Suppressor macrophage (primary cell): ENCODE measurements around the gene PLXNA3.
A peak's percentile ranks its signal among the peaks of the same experiment; 100 is the strongest.

Experiments
- DNase-seq, 4 experiments: peaks; one replicate each; pipeline ENCODE4 v3.0.0-alpha.2; 2020 to 2022
- total RNA-seq, 17 experiments: gene quantifications; one replicate each; lab custom pipeline; 2026; ENCODE audit warnings: mixed read lengths in 6 of 17, inconsistent platforms in 3 of 17; lab: John Stamatoyannopoulos, UW

The PLXNA3 gene
- total RNA-seq = 19.5 to 117 (median 40.2) reads per million in 17 experiments

- DNase-seq = peak; percentile 56 to 83 (median 68)
Measured at GRCh38 chrX:154458116-154458953, at the start of gene PLXNA3. Gene PLXNA3 (plus strand): TSS chrX:154458281. CDS start chrX:154460184, 1,903 bp downstream.

- no peak for DNase-seq
Measured at GRCh38 chrX:154408659-154409221, 49.3 kb upstream of the PLXNA3 start.

- DNase-seq = peak; percentile 84 to 94 (median 92)
Measured at GRCh38 chrX:154409222-154409871, 48.7 kb upstream of the PLXNA3 start, which contains the start of gene DNASE1L1. Gene DNASE1L1 (minus strand): TSS chrX:154409254. CDS start chrX:154405568, 3,686 bp downstream.

GRCh38 chrX:154411981-154412340 is 46.1 kb upstream of the PLXNA3 start:
- peak in 3 of 4 experiments; percentile 46 to 71 (median 61) for DNase-seq

DNA sequence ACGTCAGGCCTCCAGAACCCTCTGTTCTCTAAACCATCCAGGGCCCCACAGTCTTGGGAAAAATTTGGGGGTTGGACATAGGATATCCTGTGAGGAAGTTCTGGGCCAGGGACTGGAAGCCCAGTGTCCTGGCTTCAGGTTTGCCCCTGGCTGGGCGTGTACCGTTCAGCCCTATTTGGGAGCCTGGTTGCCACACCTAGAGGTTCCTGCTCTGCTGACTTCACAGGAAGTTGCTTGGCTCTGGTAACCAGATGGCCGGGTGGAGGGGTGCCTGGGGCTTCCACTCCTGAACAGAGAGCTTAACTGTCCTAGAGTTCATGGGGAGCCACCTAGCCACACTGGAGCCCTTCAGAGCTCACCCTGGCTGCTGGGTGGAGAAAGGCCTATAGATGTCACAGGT is 45.6 kb upstream of the PLXNA3 start:
- peak in 3 of 4 experiments; percentile 46 to 57 (median 48) for DNase-seq

GRCh38 chrX:154413142-154413541 is 44.9 kb upstream of the PLXNA3 start:
- DNase-seq = no peak

- DNase-seq = no peak
Measured at GRCh38 chrX:154417157-154417556, 40.9 kb upstream of the PLXNA3 start.

- no peak for DNase-seq
Measured at GRCh38 chrX:154419189-154419588, 38.9 kb upstream of the PLXNA3 start.

DNA sequence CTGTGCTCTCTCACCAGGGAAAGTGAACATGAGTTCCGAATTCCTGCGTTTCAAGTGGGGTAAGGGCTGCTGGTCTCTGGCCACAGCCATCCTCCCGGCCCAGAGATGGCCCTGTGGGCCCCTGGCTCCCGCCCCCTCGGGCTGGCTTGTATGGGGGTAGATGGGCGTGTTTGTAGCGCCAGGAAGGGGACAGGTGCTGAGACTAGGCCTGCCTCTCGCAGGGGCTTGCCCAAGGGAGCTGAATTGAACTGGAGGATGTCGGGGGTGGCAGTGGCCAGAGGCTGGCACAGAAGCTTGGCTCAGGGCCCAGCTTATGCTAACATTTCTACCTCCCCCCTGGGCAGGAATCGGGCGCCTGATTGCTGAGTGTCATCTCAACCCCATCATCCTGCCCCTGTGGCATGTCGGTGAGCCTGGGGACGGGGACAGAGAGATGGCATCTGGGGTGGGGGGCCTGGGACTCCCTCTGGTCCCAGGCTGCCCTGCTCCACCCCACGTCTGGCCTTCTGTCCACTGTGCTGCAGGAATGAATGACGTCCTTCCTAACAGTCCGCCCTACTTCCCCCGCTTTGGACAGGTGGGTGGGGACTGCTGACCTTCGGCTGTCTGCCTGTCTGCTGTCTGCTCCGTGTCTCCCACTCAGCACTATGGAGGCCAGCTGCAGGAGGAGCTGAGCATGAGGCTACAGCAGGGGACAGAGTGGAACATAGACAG is 38.2 kb upstream of the PLXNA3 start:
- DNase-seq = no peak

- no peak for DNase-seq
Measured at GRCh38 chrX:154420402-154420756, 37.7 kb upstream of the PLXNA3 start.

DNA sequence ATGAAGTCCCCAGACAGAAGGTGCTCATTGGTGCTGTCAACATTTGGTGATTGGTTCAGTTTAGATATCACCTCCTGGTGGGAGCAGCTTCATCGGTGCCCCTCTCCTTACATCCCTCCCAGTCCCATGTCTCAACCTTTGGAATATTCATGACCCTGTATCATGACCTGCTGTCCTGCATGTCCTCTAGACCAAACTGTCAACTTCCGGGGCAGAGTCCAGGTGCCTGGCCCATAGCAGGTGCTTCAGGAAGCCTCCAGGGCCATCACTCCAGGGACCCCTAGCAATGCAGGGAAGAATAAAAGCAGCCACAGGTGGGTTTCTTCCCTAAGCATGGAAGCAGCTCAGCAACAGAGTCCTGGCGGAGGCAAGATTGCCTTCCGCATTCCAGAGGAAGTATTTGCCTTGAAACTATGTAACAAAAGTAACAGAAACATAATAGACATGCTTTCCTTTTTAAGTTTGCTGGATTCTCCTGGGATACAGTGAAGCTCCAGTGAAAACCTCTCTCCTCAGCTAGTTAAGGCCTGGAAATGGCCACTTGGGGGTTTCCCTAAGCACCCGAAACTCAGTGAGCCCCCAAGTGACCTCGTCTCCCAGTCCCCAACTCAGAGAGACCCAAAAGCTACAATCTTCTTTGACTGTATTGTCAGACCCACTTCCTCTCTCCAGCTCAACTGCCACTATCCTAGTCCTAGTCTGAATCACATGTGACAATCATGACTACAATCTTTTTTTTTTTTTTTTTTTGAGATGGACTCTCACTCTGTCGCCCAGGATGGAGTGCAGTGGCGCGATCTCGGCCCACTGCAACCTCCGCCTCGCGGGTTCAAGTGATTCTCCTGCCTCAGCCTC is 30.9 kb upstream of the PLXNA3 start:
- peak in 3 of 4 experiments; percentile 31 to 62 (median 59) for DNase-seq

GRCh38 chrX:154428176-154429171 is 29.6 kb upstream of the PLXNA3 start, which contains the start of gene ATP6AP1:
Gene ATP6AP1 (plus strand): TSS chrX:154428677. CDS start chrX:154428693, 16 bp downstream.
- DNase-seq = peak; percentile 93 to 96 (median 95)

DNA sequence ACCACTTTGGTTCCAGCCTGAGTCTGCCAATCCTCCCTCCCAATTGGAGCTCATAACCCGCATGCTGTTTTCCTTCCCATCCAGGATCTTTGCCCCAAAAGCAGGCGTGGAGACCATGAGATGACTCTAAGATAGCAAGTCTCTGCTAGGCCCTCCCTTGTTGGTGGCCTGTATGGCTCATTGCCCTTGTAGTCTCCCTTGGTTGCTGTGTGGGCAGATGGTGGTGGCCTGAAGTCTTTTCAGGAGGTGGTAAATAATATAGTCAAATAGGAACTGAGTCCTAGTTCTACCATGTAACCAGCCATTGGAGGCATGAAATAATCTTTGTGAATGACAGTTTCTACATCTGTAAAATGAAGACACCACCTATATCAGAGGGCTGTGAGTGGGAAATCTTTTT is 28.4 kb upstream of the PLXNA3 start:
- DNase-seq = peak in 3 of 4 experiments; percentile 53 to 54 (median 54)

DNA sequence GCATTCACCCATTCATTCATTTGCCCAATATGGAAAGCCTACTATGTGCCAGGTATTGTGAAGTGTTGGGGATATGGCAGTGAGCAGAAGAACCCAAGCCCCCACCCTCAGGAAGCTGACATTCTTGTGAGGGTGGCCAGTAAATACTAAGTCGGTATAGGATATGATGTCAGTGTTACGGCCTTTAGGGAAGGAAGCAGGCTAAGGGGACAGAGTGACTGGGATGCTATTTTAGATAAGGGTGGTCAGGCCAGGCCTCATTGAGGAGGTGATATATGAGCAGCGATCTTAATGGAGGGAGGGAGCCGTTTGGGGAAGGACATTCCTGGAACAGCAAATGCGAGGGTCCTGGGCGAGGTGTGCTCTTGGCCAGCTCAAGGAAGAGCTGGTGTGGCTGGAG is 27.6 kb upstream of the PLXNA3 start:
- peak; percentile 30 to 60 (median 47) for DNase-seq

GRCh38 chrX:154430916-154431315 is 27.2 kb upstream of the PLXNA3 start:
- peak; percentile 54 to 80 (median 71) for DNase-seq

GRCh38 chrX:154431341-154431740 is 26.7 kb upstream of the PLXNA3 start:
- peak; percentile 74 to 88 (median 86) for DNase-seq

DNA sequence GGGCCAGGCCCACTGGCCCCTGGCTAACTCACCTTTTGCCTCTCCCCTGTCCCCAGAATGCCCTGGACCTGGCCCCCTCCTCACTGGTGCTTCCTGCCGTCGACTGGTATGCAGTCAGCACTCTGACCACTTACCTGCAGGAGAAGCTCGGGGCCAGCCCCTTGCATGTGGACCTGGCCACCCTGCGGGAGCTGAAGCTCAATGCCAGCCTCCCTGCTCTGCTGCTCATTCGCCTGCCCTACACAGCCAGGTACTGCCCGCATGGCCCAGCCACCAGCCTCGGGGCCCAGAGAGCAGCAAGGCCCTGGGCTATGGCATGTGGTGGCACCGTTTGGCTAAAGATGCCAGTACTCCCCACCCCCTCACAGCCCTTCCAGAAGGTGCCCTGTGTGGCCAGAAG is 25.9 kb upstream of the PLXNA3 start:
- no peak for DNase-seq

DNA sequence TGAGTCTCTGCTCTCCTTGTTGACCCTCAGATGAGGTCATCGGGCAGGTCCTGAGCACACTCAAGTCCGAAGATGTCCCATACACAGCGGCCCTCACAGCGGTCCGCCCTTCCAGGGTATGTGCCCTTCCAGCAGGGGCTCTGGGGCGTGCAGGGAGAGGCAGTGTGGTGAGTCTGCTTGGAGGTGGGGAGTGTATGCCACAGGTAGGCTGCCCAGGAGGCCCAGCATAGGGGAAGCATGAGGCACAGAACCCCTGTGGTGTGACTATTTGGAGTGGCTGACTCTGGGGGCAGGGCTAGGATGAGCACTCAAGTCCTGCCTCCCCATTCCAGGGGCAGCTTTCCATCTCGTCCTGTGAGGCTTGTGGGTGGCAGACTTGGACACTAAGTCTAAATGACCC is 24.5 kb upstream of the PLXNA3 start:
- DNase-seq = no peak

GRCh38 chrX:154434394-154435168 is 23.5 kb upstream of the PLXNA3 start:
- no peak for DNase-seq
